Stomach (tissue), 4 donors: ENCODE data around the gene CHIC2.

Source experiments
- EP300 ChIP-seq: sonication (generic); formaldehyde crosslinking; IDR thresholded peaks from one replicate; pipeline ENCODE4 v1.6.1; 2017; ENCODE audit warnings: antibody characterized with exemption
- POLR2A ChIP-seq, 4 donors: fragments of 450-650 bp; IDR thresholded peaks; one replicate each; pipeline ENCODE4 v1.6.1; 2016; ENCODE audit warnings: antibody characterized with exemption in 4 of 4, control low read depth in 2 of 4, mild to moderate bottlenecking in 1 of 4, moderate library complexity in 1 of 4
- POLR2AphosphoS5 ChIP-seq, 3 donors: sonication (generic); formaldehyde crosslinking; IDR thresholded peaks; one replicate each; pipeline ENCODE4 v1.6.1; 2016; ENCODE audit warnings: antibody characterized with exemption in 3 of 3
- TF ChIP-seq, protein P1 (sequence below), 7 experiments: fragments of 450-650 bp in 4 of 7; fragments of 200-600 bp in 3 of 7; sonication (generic) in 3 of 7; IDR thresholded peaks; one replicate each; pipeline ENCODE4 v1.5.1; 2016 to 2019; ENCODE audit warnings: antibody characterized with exemption in 7 of 7, control low read depth in 2 of 7, mild to moderate bottlenecking in 1 of 7

DNA sequence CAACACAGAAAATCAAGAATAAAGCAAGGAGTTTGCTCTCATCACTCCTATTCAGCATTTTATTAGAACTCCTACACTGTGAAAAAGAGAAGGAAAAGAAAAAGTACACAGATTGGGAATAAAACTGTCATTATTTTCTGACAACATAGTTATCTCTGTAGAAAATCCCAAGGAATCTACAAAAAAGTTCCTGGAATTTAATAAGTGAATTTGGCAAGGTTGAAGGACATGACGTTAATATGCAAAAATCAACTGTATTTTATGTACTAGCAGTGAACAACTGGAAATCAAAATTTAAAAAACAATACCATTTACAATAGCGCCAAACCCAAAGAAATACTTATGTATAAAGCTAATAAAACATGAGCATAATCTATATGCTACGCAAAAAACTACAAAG lies 26.3 kb downstream of the CHIC2 start:
- TF ChIP-seq, protein P1, sequence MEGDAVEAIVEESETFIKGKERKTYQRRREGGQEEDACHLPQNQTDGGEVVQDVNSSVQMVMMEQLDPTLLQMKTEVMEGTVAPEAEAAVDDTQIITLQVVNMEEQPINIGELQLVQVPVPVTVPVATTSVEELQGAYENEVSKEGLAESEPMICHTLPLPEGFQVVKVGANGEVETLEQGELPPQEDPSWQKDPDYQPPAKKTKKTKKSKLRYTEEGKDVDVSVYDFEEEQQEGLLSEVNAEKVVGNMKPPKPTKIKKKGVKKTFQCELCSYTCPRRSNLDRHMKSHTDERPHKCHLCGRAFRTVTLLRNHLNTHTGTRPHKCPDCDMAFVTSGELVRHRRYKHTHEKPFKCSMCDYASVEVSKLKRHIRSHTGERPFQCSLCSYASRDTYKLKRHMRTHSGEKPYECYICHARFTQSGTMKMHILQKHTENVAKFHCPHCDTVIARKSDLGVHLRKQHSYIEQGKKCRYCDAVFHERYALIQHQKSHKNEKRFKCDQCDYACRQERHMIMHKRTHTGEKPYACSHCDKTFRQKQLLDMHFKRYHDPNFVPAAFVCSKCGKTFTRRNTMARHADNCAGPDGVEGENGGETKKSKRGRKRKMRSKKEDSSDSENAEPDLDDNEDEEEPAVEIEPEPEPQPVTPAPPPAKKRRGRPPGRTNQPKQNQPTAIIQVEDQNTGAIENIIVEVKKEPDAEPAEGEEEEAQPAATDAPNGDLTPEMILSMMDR (IDR thresholded peaks at IDR 0.05): no peak
- TF ChIP-seq POLR2A (IDR thresholded peaks at IDR 0.05) (no peak), POLR2AphosphoS5 (IDR thresholded peaks at IDR 0.05) (no peak), EP300 (no peak)
